EL (cell line): ENCODE data around the gene SLC4A3.

Experiments used
- DNase-seq: peaks from one replicate; pipeline ENCODE4 v3.0.0-alpha.2; 2016

The SLC4A3 gene

DNA sequence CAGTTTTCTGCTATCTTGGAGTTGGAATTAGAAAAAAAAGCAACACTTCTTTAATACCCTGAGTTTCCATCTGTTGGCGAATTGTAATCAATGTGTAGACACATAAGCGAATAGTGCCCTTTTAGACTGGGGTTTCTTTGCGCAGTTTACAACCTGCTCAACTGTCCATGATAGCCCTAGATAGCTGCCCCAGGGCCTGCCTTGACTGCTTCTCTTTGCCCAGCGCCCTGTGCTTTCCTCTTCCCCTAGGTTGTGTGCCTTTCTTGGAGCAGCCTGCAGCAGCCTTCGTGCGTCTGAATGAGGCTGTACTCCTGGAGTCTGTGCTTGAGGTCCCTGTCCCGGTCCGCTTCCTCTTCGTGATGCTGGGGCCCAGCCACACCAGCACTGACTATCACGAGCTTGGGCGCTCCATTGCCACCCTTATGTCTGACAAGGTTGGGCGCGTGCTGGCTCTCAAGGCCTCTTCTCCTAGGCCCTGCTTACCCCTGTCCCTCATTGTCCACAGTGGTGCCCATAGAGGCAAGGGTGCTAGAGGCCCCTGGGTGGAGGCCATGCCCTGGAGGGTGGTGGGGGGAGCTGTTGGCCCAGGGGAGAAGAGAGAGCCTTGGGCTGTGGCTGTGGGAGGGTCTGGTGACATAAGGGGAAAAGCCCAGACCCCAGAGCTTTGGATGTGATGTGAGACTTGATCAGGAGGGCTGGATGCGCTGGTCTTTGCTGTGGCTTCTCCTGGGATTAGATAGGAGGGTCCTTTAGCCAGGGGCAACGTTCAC lies 6.9 kb downstream of the SLC4A3 start:
- DNase-seq, result no peak

- no peak for DNase-seq
These were observed 7.7 kb downstream of the SLC4A3 start for GRCh38 chr2:219634951-219635751.

DNA sequence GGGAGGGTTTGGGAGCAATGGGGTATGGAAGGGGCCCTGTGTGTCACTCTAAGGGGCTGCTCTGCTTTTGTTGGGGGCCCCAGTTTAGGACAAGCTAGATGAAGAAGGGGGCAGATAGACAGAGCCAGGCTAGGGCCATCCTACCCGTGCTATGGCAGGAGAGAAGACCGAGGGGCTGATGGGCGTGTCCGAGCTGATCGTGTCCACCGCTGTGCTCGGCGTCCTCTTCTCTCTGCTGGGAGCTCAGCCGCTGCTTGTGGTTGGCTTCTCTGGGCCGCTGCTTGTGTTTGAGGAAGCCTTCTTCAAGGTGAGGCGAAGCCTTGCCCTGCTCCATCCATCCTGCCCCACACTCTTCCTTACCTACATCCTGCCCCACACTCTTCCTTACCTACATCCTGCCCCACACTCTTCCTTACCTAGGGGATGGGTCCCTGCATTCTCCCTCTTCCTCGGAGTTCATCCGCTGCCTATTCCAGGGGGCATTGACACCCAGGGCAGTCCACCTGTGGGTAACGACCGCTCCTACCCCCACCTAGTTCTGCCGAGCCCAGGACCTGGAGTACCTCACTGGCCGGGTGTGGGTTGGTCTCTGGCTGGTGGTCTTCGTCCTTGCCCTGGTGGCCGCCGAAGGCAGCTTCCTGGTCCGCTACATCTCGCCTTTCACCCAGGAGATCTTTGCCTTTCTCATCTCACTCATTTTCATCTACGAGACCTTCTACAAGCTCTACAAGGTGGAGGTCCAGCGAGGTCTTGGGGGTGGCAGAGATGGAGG lies 8.9 kb downstream of the SLC4A3 start:
- DNase-seq, result no peak

DNA sequence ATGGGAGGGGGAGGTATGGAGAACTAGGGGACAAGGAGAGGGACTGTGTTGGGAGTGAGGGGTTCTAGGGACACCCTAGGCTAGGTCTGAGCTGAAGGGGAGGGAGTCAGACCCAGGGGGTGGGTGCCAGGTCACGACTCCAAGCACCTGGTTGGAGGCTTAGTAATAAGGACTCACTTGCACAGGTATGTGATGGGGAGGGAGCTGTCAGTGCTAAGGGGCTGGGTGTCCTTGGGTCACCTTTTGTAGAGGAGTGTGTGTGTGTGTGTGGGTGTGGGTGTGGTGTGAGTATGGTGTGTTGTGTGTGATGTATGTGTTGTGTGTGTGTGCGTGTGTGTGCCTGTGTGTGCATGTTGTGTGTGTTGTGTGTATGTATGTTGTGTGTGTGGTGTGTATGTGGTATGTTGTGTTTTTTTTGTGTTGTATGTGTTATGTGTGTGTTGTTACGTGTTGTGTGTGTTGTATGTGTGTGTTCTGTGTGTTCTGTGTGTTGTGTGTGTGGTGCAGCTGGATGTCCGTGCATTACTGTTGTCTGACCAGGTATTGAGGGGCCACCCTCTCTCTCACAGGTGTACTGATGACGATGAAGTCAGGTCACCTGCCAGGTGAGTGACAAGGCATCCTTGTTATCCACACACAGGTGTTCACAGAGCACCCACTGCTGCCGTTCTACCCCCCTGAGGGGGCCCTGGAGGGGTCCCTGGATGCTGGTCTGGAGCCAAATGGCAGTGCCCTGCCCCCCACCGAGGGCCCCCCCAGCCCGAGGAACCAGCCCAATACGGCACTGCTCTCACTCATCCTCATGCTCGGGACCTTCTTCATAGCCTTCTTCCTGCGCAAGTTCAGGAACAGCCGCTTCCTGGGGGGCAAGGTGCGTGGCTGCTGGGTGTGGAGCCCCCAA lies 9.8 kb downstream of the SLC4A3 start:
- no peak for DNase-seq

GRCh38 chr2:219637842-219638185 lies 10.4 kb downstream of the SLC4A3 start:
- DNase-seq, result no peak

GRCh38 chr2:219638217-219638947 lies 11.0 kb downstream of the SLC4A3 start:
- DNase-seq, result no peak

DNA sequence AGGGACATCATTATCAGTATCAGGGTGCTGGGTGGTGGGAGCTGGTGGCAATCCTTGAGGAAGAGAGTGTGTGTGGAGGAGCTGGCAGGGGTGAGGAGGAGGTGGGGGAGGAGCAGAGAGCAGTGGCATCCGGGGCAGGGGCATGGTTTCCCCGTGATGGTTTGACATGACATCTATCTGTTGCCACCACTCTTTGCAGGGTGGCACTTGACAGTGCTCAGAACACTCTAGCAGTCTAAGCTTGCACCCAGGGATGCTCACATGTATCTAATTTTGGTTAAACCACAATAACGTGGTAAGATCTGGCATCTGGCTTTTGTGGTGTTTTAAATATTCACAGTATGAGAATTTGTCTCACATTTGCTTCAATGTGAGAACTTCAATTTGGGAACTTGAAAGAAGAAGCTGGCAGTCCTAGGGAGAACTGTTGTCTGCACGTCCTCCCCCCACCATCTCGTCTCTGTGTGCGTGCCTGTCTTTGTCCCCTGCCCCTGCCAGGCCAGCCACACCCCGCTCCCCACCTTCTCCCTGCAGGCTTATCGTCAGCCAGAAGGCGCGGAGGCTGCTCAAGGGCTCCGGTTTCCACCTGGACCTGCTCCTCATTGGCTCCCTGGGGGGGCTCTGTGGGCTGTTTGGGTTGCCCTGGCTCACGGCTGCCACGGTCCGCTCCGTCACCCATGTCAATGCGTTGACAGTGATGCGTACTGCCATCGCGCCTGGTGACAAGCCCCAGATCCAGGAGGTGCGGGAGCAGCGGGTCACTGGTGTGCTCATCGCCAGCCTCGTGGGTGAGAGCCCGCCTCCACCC lies 11.7 kb downstream of the SLC4A3 start:
- no peak for DNase-seq

DNA sequence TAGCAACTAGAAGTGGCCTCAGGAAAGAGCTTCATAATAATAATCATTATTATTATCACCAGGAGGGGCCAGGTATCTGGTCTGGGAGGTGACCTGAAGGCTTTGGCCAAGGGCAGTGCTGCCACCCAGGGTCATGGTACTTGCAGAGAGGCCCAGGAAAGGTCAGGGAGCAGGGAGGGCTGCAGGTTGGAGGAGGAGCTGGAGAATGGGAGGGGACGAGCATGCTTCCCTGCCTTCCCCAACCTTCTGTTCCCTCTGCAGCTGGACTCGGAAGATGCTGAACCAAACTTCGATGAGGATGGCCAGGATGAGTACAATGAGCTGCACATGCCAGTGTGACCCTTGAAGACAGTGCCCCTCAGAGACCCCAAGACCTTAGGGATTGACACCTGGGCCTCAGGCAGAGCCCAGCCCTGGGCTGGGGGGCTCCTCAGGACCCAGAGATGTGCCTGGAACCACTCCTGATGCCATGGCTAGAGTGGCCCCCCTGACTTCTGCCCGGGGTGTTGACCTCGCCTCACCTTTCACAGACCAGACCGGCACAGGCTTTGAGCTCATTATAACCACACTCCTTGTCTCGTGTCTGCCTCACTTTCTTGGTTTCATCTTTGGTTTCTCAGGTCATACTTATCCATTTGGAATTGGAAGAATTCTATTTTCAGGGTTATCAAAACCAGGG lies 14.1 kb downstream of the SLC4A3 start:
- no peak for DNase-seq

DNA sequence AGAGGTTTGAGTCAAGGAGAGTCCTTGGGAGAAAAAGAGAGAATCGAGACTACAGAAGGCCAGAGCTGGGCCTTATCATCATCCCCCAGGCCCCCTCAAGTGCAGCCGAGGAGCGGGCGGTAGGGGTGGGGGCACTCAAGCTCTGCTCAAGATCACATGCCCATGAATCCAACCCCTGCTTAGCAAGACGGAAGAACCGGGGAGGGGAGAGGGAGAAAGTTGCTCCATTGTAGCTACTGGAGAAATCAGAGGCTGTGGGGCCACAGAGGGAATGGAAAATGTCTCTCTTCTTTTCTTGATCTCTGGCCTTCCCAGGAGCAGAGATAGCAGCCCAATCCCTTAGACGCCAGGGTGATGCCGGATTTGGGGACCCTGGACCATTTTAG lies 14.6 kb downstream of the SLC4A3 start:
- DNase-seq, result no peak

GRCh38 chr2:219642465-219643083 lies 15.1 kb downstream of the SLC4A3 start:
- peak; percentile 95 for DNase-seq

DNA sequence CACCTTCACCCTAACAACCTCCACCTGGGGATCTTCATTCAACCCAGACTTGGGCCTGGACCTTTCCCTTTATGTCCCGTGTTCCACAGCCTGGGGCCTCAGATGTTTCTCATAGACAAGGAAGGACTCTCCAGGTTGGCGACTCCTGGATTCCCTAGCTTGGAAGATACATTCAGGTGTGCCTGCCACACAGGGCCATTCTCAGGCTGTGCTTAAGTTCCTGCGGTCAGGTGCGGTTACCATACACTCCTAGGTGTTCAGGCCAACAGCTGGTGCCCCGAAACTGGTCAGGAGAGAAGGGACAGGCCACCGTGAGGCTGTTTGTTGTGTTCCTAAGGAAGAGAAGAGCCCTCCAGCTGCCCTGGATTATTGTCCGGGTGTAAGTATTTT lies 15.6 kb downstream of the SLC4A3 start:
- DNase-seq, result no peak

- DNase-seq, result no peak
These were observed 16.5 kb downstream of the SLC4A3 start for GRCh38 chr2:219643788-219644398.

- no peak for DNase-seq
These were observed 17.5 kb downstream of the SLC4A3 start for GRCh38 chr2:219644801-219645480.

DNA sequence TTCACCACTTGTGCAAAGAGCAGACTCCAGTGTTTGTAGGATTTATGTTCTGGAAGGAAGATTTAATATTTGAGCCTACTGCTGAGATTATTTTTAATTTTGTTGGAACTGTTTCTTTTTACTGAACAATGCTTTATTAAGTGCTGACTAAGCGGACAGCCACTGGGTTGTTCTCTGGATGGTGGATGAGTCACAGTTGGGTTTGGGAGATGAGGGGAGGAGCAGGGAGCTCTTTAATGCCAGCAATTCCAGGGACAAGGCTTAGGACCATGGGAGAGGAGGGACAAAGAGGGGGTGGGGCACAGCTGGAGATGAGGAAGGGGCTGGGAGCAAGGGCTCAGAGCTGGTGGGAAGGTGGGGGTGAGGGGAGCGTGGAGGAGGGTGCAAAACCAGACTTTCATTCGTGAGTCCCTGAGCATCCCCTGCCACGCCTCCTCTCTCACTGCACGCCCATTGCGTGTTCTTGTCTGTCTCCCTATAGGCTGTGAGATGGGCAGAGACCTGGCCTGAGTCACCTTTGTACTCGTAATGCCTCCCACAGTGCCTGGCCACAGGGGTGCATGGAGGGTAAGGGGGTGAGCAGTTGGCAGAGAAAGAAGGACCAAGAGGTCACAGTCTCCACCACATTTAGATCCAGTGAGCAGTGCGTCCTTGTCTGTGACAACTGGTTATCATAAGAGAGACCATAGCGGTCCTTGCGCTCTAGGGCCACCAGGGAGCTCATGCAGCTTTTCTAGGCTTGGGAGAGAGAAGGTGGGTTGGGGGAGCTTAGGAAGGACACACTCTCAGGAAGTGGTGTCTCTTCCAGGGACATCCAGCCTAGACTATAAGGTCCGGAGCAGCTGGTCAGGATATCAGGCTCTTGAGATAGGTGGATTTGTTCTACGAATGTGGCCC lies 18.4 kb downstream of the SLC4A3 start:
- peak; percentile 80 for DNase-seq

DNA sequence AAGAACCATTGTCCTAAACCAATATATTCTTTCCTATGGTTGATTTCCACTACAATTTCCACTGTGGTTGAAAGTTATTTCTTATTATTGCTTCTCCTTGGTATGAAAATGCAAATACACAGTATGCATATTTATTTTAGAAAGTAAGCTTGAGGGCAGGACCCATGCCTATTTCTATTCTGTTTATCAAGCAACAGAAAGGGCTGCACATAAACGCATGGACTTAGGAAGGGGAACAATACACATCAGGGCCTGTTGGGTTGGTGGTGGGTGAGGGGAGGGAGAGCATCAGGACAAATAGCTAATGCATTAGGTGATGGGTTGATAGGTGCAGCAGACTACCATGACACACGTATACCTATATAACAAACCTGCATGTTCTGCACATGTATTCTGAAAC lies 20.7 kb downstream of the SLC4A3 start:
- DNase-seq, result no peak

DNA sequence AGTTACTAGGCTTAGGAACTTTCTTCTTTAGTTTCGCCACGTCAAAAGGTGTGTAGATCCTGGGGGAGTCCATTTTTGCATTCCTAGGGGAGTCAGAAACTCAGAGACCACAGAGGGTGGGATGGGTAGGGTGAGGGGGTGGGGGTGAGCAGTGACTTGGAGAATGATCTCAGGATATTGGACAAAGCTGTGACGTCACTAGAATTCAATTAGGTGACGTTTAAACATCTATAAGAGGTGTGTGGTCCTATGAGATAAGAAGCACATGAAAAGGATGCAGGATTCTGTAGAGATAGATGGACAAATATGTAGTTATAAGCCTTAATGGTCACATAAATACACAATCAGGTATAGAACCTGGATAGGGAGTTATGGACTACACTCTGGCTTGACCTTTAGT lies 21.5 kb downstream of the SLC4A3 start:
- no peak for DNase-seq

- DNase-seq, result no peak
These were observed 23.2 kb downstream of the SLC4A3 start for GRCh38 chr2:219650426-219651248.
